HG03280 (cell line): ENCODE measurements around the gene VARS2.

Experiments
- ATAC-seq: cut with Tn5 transposase; IDR thresholded peaks from one replicate; pipeline ENCODE4 v1.9.1; 2021; ENCODE audit warnings: mild to moderate bottlenecking, moderate library complexity; ENCODE audit not compliant: unreplicated experiment

VARS2 gene

DNA sequence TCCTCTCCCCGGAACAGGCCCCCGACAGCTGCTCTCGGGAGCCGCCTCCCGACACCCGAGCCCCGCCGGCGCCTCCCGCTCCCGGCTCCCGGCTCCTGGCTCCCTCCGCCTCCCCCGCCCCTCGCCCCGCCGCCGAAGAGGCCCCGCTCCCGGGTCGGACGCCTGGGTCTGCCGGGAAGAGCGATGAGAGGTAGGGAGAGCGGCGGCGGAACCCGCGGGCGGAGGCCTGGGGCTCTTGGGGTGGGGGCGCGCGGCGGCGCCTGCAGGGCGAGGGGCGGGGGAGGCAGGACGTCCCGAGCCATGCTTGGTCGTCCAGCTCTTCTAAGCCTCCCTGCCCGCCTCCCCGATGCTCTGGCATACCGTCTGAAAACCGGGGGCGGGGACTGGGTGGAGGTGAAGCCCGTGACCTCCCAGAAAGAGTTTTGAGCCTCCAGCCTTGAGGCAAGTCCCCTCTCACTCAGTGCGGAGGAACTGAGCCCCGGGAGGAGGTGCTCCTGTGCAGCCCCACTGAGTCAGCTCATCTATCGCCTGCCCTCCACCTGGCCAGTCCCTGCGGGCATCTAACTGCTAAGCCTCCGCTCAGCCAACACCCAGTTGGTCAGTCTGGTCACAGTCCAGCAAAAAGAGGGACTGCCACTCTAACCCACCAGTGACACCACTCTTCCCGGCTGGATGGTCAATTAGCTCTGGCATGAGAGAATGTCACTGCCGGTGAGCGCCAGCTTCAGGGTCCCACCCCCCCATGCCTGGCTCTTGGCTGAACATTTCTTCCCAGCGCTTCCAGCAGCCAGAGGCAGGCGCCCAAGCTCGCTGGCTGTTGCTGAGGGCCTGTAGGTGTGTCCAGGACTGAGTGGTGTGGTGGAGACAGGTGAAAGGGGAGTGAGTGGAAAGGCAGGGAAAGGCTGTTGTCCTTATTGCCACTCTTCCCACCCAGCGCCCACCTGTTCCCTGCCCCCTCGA is 29.2 kb upstream of the VARS2 start:
- no peak for ATAC-seq

DNA sequence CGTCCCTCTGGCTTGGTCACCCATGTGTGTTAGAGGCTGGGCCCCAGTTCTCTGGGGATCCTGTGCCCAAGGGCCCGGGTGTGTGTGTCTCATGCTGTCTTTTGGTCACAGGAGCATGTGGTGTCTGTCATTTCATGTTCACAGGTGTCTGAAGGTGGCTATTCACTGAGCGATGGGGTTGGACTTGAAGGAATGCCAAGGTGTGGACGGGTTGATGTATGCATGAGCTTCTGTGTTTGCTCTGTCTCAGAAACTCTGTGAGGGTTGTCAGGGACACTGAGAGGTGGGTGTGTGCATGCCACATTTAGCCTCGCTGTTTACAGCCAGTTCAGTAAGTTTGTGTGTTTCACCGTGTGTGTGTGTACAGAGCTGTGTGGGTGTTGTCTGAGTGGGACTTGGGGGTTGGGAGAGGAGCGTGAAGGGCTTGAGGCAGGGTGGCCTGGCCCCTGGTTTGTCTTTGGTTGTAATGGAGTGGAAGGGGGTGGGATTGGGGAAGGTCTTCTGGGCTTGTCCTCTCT is 28.5 kb upstream of the VARS2 start:
- ATAC-seq = no peak

DNA sequence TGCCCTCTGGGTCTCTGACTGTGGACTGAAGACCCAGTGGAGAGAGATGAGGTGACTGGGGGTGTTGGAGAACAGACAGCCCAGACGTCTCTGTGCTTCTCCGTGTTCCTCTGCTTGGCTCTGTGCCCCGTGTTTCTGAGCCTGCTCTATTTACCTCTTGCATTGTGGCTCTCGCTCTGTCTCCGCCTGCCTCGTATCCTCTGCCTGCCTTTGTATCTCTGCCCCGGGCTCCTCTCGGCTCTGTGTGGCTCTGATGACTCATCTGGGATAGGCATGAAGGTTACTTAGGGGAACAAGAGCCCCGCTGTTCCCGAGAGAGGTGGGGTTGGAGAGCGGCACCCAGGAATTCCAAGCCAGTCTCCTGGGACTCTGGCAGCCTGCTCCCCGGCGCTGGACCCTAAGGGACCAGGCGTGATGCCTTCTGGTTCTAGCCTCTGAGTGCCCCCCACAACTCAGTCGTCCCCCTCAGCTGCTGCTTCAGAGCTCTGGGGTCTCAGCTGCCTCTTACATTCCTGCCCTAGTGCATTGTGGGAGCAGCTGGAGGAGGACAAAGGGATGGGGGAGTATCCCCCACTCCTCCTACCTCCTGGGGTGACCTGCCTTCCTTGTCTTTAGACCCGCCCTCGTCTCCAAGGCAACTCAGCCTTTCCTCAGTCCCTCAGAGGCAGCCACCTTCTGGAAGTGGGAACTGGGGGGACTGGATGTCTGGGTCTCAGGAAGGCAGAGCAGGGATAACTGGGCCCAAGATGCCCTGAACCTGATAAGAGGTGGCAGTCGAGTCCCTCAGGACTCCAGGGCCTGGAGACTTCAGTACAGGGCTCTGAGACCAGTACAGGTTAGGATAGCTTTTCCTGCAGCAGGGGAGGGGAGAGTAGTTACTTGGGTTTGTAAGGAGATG is 27.8 kb upstream of the VARS2 start:
- ATAC-seq = no peak

DNA sequence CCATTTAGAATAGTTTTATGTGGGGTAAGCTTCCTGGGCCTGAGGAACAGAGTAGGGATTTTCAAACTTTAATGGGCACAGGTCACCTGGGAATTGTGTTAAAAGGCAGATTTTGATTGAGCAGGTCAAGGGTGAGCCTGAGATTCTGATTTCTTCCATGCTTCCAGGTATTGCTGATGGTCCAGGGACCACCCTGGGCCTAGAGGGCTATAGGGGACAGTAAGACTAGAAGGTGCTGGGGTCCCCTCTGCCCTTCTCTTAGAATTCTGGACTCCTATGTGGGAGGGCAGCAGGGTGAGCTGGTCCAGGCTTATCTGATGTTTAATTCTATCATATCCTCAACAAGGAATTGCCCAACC is 27.2 kb upstream of the VARS2 start:
- ATAC-seq = no peak

DNA sequence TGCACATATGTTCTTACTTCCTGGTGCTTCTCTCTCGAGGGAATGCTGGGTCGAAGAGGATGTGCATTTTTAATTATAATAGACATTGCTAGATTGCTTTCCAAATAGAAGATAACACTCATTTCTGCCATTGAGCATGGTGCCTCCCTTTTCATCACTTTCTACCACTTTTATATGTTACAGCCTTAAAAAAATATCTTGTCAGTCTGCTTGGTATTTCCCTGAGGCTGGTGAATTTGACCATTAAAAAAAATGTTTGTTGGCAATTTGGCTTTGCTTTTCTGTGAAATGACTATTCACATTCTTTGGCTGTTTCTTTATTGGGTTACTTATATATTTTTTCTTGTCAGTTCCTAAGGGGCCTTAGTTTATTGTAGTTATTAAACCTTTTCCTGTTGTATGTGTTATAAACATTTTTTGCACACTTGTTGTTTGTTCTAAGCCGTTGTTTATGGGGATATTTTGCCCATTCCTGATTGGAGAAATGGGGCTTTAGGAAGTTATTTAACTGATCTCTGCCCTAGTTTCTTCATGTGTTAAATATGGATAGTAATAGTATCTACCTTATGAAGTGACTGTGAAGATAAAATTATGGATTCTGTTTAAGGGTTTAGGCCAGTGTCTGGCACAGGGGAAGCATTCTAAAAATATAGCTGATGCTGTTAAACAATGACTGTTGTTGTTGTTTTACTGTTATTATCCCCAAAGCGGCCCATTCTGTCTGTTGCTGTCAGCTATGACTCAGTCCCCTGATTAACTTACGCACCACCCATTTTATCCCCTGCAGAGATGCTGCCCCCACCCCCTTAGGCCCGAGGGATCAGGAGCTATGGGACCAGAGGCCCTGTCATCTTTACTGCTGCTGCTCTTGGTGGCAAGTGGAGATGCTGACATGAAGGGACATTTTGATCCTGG is 25.9 kb upstream of the VARS2 start:
- ATAC-seq = no peak

DNA sequence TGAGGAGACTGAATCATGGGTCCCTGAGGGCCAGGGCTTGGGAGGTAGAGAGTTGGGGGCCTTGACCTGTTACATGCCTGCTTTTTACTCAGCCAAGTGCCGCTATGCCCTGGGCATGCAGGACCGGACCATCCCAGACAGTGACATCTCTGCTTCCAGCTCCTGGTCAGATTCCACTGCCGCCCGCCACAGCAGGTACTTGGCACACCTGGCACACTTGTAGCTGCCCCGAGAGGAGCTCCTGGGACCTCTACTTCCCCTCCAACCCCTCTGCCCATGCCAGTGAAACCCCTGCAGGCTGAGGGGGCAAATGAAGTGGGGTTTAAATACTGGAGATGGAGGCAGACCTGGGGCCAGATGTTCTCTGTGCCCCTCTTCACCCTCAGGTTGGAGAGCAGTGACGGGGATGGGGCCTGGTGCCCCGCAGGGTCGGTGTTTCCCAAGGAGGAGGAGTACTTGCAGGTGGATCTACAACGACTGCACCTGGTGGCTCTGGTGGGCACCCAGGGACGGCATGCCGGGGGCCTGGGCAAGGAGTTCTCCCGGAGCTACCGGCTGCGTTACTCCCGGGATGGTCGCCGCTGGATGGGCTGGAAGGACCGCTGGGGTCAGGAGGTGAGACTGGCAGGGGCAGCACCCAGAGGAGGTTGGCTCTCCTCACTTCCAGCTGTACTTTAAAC is 25.1 kb upstream of the VARS2 start:
- ATAC-seq = no peak

DNA sequence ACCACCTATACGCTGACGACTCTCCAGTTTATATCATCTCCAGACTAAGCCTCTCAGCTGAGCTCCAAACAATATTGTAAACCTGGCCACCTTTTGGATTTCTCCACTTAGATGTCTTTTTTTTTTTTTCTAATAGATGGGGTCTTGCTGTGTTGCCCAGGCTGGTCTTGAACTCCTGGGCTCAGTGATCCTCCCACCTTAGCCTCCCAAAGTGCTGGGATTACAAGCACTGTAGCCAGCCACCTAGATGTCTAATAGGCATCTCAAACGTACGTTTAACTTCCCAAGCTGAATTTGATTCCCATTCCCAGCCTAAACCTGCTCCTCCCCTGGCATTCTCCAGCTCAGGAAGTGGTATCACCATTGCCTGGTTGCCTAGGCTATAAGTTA is 24.5 kb upstream of the VARS2 start:
- ATAC-seq = no peak

DNA sequence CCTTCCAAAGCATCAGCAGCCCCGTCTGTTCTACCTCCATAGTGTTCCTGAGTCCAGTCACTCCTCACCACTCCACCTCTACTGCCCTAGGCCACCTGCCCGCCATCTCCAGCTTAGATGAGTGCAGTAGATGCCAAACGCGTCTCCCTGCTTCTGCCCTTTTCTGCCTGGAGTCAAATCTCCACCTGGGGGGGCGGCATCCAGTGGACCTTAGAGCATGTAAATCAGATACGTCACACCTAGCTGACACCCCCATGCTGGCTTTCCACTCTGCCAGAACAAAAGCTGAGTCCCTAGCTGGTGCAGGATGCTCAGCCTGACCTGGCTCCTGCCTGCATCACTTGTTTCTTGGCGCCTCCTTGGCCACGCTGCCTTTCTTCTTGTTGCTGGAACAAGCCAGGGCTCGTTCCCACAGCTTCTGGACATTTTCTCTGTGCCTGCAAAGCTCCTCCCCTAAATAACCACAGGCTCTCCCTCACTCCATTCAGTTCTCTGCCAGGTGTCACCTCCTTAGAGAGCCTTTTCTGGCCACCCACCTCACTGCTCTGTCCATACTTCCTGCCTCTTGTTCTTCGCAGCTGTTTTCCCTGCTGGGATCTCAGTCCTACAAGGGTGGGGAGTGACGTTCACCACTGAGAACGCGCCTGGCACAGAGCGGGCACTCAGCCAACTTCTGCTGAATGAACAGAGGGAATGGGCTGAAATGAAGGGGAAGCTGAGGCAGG is 24.0 kb upstream of the VARS2 start:
- no peak for ATAC-seq

DNA sequence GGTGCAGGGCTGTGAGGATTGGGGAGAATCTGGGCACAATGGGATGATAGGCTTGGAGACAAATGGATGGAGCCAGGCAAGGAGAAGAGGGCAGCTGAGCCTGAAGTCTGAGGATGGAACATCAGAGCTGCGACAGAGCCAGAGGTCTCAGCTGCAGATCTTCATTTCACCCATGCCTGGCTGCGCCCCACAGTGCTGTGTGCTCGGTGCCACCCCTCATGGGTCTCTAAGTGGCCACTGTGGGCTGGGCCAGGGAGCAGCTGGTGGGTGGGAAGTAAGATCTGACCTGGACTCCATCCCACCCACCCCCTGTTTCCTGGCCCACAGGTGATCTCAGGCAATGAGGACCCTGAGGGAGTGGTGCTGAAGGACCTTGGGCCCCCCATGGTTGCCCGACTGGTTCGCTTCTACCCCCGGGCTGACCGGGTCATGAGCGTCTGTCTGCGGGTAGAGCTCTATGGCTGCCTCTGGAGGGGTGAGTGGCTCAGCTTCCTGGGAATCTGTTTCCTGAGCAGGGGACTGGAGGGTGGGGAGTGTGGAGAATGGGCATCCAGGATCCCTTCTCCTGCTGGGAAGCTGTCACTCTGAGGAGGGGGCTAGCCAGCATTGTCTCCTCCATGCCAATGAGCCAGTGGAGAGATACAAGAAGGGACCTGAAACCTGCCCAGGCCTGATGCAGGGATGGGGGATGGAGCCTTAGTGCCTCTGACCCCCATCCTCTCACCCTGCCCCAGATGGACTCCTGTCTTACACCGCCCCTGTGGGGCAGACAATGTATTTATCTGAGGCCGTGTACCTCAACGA is 23.2 kb upstream of the VARS2 start:
- no peak for ATAC-seq

DNA sequence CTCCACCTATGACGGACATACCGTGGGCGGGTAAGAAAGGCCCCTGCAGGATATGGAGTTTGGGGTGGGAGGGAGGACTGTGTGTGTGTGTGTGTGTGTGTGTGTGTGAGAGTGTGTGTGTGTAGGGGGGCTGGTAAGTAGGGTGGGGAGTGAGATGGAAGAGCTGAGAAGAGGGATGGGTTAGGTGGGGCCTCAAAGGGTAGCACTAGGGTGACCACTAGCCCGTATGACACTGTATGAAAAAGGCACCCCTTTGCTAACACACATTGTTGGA is 22.7 kb upstream of the VARS2 start:
- ATAC-seq = no peak

DNA sequence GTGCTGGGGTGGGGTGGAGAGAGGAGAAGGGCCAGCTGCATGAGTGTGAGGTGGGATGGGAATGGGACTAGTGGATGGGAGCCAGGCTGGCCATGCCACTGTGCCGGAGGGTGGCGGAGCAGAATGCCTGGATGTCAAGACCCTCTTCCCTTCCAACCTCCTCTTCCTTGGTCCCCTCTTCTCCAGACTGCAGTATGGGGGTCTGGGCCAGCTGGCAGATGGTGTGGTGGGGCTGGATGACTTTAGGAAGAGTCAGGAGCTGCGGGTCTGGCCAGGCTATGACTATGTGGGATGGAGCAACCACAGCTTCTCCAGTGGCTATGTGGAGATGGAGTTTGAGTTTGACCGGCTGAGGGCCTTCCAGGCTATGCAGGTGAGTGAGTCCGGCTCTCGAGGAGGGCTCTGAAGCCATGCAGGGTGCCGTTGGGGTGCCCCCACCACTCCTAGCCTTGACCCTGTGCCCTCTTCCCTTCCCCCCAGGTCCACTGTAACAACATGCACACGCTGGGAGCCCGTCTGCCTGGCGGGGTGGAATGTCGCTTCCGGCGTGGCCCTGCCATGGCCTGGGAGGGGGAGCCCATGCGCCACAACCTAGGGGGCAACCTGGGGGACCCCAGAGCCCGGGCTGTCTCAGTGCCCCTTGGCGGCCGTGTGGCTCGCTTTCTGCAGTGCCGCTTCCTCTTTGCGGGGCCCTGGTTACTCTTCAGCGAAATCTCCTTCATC is 22.1 kb upstream of the VARS2 start:
- no peak for ATAC-seq

DNA sequence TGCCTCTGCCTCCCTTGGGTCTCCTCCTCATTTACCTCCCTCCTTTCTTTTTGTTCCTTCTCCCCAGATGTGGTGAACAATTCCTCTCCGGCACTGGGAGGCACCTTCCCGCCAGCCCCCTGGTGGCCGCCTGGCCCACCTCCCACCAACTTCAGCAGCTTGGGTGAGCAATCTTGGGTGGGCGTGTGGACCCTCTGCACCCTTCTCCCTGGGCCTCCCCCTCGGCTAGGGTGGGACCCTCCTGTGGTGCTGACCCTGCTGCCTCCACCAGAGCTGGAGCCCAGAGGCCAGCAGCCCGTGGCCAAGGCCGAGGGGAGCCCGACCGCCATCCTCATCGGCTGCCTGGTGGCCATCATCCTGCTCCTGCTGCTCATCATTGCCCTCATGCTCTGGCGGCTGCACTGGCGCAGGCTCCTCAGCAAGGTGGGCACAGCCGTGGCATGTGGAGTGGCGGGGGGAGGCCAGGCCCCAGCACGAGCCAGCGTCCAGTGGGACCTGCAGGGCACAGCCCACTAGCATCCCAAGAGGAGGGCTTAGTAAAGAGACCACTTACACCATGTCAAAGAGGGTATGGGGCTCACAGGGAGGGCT is 20.9 kb upstream of the VARS2 start:
- ATAC-seq = no peak

DNA sequence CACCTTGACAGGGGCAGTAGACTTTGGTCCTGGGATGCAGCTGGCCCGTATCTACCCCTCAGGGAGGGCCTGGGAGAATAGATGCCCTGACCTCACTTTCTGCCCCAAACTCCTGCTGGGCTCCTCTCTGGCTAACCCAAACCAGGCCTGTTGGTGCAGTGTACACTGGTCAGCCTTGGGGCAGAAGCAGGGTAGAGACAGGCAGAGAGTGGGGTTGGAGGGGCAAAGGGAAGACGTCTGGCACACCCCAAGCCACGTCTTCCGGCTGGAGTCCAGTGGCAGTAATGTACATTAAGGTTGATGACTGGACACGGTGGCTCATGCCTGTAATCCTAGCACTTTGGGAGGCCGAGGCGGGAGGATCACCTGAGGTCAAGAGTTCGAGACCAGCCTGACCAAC is 20.4 kb upstream of the VARS2 start:
- ATAC-seq = no peak

DNA sequence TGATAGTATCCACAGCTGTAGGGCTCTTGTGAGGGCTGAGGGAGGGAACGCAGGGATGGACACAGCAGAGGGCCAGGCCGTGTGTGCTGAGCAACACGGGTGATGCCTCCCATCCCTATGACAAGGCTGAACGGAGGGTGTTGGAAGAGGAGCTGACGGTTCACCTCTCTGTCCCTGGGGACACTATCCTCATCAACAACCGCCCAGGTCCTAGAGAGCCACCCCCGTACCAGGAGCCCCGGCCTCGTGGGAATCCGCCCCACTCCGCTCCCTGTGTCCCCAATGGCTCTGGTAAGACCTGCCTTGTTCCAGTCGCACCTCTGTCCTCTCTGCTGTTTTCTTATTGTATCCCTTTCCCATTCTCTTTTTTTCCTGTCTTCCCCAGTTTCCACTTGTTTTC is 19.7 kb upstream of the VARS2 start:
- ATAC-seq = no peak

DNA sequence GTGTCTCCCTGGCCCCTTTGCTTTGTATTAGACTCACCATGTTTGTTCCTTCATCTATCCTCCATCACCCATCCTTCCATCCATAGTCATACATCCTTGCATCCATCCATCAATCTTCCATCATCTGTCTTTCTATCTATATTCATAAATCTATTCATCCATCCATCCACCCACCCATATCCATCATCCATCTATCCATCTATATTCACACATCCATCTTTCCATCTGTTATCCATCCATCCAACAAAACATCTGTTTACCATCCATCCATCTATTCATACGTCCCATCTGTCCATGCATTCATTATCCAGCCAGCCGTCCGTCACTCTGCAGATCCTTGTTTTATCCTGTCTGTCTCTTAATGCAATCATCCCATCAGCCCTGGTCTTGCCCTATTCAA is 19.1 kb upstream of the VARS2 start:
- no peak for ATAC-seq

DNA sequence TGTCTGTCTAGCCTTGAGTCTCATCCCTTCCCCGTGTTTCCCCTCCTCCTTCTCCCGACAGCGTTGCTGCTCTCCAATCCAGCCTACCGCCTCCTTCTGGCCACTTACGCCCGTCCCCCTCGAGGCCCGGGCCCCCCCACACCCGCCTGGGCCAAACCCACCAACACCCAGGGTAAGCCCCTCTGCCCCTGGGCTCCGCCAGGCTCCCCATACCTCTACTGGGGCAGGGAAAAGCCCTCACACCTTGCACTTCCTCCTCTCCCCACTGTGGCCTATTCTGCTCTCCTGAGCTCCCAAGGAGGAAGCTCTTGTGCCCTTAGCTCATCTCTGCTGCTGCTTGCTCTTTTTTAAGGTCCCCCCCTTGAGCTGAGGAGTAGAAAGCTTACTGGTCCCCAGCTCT is 18.7 kb upstream of the VARS2 start:
- no peak for ATAC-seq

DNA sequence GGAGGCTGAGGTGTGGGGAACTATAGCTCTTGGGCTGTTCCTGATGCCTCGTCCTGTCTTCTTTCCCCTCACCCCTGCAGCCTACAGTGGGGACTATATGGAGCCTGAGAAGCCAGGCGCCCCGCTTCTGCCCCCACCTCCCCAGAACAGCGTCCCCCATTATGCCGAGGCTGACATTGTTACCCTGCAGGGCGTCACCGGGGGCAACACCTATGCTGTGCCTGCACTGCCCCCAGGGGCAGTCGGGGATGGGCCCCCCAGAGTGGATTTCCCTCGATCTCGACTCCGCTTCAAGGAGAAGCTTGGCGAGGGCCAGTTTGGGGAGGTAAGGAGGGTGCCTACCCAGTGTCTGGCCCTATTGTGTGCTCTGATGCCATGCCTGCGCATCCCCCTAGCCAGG is 17.5 kb upstream of the VARS2 start:
- ATAC-seq = no peak

DNA sequence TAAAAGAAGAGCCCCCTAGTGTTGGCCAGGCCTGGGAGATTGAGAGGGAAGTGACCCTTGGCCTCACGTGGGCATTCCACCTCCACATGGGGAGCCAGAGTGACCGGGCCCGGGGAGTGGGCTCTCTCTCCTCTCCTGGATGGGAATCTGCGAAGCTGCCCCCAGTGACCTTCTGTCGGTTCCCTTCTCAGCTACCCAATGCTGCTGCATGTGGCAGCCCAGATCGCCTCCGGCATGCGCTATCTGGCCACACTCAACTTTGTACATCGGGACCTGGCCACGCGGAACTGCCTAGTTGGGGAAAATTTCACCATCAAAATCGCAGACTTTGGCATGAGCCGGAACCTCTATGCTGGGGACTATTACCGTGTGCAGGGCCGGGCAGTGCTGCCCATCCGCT is 16.2 kb upstream of the VARS2 start:
- ATAC-seq = no peak
